GM21515 (cell line): ENCODE data around the gene NME3.

ENCODE experiments used
- ATAC-seq: cut with Tn5 transposase; IDR thresholded peaks from one replicate; pipeline ENCODE4 v1.9.1; 2021; ENCODE audit not compliant: unreplicated experiment

The NME3 gene

DNA sequence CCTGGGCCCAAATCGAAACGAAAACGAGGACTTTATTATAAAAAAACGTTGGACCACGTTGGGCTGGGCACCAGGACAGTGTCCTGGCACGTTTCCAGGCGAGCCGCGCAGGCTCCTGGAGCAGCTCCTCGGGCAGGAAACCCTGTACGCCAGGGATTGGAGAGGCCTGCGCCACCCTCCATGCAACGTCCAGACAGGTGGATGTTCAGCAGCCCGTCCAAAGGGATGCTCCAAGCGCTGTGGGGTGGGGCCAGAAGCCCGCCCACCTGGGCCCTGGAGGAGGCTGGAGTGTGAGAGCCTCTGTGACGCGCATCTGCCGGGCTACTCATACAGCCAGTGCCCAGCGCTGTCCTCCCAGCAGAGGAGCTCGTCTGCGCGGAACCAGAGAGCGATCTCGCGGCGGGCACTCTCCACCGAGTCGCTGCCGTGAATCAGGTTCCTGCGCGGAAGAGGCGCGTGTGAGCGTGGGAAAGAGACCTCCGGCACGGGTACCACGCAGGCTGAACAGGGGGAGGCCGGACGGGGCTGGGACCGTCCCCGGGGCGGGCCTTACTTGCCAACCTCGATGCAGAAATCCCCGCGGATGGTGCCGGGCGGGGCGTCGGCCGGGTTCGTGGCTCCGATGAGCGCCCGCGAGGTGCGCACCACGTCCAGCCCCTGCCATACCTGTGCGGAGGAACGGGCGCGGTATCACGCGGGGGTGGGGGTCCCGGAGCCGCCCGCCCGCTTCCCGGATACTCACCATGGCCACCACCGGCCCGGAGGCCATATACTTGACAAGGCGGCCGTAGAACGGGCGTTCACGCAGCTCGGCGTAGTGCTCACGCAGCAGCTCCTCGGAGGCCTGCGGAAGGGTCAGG lies 785 bp downstream of the NME3 start:
- ATAC-seq: no peak

DNA sequence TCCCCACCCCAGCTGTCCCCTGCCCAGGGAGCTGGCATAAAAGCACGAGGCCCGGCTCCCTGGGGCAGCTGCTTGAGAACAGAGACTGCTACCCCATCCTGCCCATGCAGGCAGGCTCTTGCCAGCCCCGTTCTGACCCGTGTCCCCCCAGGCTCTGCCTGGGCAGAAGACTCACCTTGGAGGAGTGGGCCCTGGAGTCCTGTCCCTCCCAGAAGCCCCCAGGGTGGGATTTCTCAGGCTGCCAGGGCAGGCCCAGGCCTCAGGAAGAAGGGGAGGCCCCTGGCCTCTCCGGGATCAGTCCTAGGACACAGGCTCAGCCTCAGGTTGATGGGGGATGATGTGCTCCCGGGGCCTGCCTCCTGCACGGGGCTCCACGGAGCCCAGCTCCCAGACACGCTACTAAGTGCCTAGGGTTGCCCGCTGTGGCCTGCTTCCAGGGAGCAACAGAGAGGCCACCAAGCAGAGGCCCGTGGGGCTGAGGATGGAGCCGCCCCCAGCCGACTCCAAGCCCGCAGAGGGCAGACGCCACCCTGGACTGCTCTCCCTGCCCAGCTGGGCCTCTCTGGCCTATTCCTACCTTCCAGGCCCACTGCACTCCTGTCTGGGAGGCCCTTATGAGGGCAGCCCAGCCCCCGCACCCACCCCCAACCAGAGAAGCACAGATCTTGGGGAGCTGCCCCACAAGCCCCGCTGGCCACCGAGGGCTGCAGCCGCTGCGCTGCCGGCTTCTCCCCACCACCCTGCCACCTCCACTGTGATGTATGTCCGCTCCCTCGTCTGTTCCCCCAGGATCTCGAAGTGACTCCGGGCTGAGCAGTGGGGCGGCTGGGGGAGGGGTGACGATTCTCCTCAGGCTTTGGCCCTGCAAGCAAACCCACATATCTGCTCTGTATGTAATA lies 1.7 kb downstream of the NME3 start:
- no peak for ATAC-seq

DNA sequence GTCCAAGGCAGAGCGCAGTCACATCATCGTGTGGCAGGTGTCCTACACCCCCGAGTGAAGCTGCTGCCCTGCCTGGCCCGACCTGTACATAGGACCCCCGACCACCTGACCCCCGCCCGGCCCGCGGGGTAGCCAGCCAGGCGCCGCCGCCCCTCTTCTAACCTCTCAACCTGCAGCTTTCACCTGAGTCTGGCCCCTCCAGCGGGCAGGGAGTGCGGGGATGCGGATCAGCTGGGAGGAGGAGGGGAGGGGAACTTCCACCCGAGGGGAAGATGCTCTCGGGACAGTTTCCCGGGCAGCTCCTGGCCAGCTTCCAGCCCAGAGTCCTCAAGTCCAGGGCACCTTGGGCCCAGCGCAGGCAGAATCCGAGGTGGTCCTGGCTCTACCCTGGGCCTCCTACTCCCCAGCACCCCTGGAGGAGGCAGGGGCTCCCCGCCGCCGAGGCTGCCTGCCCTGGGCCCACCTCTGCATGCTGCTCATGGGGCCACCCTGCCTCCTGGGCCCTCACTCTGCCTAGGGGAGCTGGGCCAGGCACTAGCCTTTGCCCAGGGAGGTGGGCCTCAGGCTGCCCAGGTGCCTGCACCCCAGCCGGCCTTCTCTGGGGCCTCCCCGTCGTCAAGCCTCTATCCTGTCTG lies 2.5 kb downstream of the NME3 start:
- ATAC-seq: no peak

DNA sequence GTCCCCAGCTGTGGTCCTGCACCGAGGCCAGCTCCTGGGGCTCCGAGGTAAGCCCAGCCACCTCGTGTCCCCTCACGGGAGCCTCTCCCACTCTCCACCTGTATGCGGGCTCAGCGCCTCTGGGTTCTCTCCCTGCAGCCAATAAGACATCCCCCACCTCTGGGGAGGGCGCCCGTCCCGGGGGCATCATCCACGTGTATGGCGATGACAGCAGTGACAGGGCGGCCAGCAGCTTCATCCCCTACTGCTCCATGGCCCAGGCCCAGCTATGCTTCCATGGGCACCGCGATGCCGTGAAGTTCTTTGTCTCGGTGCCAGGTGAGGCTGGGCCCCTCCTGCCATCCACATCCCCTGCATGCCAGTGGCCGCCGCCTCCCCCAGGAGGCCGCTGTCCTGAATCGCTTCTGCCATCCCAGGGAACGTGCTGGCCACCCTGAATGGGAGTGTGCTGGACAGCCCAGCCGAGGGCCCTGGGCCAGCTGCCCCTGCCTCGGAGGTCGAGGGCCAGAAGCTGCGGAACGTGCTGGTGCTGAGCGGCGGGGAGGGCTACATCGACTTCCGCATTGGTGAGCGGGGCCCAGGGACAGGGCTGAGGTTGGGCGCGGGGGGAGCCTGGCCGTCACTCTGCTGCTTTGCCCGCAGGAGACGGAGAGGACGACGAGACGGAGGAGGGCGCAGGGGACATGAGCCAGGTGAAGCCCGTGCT lies 3.1 kb downstream of the NME3 start:
- no peak for ATAC-seq

DNA sequence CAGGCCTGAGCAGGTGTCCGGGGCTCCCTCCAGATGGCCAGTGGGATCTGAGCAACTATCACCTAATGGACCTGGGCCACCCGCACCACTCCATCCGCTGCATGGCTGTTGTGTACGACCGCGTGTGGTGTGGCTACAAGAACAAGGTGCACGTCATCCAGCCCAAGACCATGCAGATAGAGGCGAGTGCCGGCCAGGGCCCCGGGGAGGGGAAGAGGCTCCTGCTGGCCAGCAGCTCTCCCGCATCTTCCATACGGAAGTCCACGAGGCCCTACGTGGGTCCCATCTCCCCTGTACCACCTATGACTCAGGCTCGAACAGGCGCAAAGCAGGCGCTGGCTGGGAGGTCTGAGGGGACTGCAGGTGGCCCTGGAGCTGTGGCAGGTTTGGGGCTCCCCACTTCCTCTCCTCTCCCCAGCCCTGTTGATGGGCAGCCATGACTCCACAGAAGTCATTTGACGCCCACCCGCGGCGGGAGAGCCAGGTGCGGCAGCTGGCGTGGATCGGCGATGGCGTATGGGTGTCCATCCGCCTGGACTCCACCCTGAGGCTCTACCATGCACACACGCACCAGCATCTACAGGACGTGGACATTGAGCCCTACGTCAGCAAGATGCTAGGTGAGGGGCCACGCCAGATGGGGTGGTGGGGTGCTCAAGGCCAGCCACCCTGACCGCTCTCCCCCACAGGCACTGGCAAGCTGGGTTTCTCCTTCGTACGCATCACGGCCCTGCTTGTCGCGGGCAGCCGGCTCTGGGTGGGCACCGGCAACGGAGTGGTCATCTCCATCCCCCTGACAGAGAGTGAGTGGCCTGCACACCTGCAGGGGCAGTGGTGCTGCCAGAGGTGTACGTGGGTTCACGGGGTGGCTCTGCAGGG lies 4.0 kb downstream of the NME3 start:
- no peak for ATAC-seq

DNA sequence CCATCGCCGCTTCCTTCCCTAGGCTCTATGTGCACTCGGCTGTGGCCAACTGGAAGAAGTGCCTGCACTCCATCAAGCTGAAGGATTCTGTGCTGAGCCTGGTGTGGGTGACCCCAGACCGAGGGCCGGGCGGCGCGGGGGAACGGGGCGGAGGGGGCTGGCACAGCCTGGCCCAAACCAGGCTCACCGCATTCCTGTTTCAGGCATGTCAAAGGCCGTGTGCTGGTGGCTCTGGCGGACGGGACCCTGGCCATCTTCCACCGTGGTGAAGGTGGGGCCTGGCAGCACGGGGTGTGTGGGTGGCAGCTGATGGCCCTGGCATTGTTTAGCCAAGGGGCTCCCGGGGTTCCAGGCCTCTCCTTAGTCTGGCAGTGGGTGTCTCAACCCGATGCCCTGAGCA lies 4.6 kb downstream of the NME3 start:
- ATAC-seq: no peak

DNA sequence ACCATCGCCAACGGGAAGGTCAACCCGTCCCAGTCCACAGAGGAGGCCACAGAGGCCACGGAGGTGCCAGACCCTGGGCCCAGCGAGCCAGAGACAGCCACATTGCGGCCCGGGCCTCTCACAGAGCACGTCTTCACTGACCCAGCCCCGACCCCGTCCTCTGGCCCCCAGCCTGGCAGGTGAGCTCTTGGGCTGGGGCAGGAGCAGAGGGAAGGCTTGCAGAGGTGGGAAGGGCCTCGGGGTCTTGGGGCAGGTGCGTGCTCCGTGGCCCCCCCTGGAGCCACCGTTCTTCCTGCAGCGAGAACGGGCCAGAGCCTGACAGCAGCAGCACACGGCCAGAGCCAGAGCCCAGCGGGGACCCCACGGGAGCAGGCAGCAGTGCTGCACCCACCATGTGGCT lies 5.1 kb downstream of the NME3 start:
- ATAC-seq: no peak

DNA sequence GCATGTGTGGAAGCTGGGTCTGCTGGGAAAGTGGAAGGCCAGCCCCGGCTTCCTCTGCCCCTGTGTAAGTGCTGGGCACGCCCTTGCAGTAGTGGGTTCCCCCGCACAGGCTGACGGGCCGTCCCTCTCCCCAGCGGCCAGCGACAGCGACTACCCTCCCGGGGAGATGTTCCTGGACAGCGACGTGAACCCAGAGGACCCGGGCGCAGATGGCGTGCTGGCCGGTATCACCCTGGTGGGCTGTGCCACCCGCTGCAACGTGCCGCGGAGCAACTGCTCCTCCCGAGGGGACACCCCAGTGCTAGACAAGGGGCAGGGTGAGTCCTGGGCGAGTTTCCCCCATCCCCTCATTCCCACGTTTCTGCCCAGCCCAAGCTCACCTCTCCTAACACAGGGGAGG lies 5.5 kb downstream of the NME3 start:
- no peak for ATAC-seq

DNA sequence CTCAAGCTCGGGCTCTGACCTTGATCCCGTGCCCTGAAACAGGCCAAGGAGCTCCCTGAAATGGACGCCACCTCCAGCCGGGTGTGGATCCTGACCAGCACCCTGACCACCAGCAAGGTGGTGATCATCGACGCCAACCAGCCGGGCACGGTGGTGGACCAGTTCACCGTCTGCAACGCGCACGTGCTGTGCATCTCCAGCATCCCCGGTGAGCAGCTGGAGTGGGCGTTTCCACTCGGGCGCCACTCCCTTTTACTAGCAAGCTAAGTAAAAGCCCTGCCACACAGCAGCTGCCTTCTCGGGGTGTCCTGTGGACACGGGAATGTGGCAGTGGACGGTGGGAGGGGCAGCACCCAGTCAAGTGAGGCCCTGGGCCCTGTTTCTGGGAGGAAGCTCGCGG lies 6.4 kb downstream of the NME3 start:
- ATAC-seq: no peak

DNA sequence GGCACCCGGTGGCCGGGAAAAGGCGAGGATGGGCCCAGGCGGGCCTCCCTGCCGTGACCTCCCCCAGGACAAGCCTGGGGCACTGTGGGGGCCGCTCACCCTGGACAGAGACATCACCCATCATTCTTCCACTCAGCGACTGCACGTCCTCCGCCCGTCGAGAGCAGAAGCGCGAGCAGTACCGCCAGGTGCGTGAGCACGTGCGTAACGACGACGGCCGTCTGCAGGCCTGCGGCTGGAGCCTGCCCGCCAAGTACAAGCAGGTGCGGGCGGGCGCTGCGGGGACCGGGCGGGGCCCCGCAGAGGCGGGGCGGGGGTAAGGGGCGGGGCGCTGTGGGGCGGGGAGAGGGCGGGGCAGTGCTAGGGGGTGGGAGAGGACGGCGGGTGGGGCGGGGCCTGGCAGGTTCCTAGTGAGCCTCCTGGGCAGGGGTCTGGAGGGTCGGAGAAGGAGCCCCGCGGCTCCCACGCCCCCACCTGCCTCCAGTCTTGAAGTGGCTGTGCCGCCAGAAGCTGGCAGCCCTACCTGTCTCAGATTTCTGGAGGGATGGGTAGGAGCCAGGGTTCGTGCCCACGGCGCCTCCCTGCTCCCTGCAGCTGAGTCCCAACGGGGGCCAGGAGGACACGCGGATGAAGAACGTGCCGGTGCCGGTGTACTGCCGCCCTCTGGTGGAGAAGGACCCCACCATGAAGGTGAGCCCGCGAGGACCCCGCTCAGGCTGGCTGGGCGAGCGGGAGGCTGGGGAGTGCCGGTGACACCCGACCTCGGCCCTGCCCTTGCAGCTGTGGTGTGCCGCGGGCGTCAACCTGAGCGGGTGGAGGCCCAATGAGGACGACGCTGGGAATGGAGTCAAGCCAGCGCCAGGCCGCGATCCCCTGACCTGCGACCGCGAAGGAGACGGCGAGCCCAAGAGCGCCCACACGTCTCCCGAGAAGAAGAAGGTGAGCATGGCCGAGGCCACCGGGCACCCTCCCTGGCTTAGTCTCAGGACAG lies 7.5 kb downstream of the NME3 start:
- no peak for ATAC-seq

DNA sequence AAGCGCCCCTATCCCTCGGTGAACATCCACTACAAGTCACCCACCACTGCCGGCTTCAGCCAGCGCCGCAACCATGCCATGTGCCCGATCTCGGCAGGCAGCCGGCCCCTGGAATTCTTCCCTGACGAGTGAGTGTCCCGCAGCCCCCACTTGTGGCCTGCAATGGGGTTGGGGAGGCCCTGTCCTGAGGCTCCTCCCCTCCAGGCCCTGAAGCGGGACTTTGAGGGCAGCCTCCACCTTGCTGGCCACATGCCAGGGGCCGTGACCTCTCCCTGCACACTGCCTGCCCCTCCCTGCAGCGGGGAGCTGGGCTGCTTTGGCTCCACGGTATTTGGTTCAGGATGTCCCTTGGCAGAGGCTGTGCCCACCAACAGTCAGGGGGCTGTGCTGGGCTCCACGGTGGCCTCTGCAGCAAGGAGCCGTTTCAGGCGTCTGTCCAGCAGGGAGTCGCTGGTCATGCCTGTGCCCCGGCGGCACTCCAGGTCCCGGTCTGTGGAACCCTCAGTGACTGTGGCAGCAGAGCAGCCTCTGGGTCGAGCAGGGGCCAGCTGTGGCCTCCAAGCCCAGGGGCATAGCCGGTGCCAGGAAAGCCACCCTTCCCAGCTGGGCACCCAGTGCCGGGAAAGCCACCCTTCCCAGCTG lies 8.3 kb downstream of the NME3 start:
- ATAC-seq: no peak

DNA sequence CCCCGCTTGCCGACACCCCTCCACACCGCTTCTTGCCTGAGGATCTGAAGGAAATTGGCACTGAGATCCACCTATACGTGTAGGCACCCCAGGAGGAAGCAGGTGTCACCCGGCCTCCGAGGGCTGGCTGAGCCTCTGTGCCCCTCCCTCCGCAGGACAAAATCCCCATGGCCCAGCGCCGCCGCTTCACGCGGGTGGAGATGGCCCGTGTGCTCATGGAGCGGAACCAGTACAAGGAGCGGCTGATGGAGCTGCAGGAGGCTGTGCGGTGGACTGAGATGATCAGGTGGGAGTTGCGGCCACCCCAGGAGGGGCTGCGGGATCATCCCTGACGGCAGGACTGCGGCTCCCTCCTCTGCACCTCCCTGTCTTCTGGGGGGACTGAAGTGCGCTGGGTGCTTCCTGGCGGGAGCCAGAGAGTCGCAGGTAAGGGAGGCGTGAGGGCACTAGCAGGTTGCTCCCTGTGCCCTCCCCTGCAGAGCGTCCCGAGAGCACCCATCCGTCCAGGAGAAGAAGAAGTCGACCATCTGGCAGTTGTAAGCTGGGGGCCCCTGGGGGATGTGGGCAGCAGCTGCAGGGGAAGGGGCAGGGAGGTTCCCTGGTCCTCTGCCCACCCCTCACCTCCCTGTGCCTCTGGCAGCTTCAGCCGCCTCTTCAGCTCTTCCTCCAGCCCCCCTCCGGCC lies 9.0 kb downstream of the NME3 start:
- no peak for ATAC-seq

DNA sequence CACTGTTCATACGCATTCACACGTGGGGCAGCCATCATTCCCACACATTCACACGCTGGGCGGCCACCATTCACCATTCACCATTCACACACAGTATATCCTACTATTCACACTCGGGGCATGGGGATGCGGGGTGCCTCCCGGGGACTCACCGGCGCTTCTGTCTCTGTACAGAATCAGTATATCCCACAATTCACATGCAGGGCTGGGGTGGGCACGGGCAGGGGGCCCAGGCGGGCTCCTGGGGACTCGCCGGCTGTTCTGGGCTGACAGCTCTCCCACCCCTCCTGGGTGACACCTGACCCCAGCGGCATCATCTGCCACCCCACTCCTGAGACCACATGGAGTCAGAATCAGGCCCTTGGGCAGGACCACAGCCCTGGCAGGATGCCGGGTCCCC lies 9.6 kb downstream of the NME3 start:
- ATAC-seq: no peak

DNA sequence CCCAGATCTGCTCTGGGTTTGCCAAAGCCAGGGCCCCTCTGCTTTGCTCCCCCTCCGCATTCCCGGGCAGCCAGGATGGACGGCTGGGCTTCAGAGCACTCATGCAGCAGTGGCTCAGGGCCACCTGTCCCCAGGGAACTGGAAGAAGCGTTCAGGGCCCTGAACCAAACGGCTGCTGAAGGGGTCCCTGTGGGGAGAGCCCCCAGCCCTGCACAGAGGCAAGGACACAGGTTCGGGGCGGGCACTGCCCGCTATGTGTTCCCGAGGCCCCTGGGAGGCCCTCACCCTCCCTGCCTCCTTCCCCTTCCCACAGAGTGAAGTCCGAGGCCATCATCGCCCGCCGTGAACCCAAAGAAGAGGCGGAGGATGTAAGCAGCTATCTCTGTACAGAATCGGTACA lies 10.4 kb downstream of the NME3 start:
- no peak for ATAC-seq

DNA sequence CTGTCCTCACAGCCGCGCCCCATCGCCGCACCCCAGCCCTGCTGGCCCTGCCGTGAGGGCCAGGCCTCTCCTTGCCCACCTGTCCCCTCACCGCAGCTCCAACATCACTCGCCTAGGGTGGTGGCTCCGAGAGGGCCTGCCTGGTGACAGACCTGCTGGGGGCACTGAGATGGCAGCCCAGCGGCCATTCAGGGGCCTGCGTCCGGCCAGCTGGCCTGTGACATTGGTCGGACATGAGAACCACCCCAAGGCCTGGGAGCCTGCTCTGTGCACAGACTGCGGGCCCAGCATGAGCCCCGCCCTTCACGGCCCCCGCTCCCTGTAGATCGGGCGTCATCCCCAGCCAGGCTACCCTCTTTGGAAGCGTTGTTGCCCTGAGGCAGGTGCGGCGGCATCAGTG lies 11.8 kb downstream of the NME3 start:
- ATAC-seq: no peak

DNA sequence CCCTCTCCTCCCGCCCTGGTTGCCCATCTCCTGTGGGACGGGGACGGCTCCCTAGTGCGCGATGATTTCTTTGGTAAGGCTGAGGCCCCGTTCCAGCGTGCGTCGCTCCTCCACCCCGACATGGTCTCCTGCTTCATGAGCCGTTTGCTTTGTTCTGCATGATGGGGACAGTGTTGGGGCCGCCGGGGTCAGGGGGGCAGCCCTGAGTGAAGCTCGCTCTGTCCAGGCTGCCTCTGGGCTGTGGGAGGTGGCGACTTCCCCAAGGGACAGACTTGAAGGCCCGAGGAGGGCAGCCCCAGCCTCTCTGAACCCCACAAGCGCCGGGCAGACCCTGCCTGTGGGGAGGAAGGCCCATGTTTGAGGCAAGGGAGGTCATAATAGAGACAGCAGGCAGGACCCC lies 12.4 kb downstream of the NME3 start:
- ATAC-seq: no peak

DNA sequence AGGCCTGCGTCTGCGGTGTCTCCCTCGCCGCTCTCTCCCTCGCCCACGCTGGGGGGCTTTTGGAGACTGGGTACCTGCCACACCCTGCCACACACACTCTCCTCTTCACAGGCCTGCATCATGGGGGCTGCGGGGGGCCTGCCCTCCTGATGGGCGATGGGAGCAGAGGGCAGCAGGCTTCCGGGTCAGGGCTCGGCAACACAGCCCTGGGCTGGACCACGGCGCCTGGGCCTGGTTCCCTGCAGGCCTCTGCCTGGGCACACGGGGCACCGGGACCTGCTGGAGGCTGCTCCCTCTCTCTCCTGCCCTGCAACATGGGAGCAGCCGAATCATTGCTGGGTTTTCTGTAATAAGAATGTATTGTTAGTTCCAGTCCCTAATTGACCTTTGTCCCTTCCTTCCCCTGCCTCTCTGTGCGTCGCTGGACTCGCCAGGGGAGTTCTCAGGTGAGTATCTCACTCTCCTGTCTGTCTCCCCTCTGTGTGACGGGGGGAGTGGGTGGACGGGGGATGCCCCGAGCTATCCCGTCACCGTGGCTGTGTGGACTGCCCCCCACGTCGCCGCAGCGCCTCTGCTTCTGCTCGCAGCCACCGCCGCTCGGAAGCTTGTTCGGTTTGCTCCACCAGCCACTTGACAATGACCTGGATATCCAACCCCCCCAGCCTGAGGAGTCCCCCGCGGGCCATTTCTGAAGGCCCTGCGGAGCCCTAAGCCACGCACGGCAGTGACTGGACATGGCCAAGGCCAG lies 13.5 kb downstream of the NME3 start:
- no peak for ATAC-seq
